Fibroblast of mammary gland (primary cell): ENCODE measurements around the gene MFSD12.
"Not testable (repeated sequence)": the region's sequence is repeated elsewhere in the genome, so short reads cannot be mapped to it uniquely, and the experiment has no call there.

ENCODE experiments used
- DNase-seq: peaks from one replicate; pipeline ENCODE4 v3.0.0-alpha.2; 2010; ENCODE audit warnings: low read depth
- H3K4me3 ChIP-seq: 2 replicates; pipeline ENCODE4 v1.5.1; 2011; ENCODE audit warnings: low read depth, mild to moderate bottlenecking, low read length, moderate library complexity; ENCODE audit not compliant: control insufficient read depth
- CTCF ChIP-seq: conservative IDR thresholded peaks from 2 replicates; pipeline ENCODE4 v1.5.1; 2011; ENCODE audit warnings: low read depth, low read length, inconsistent platforms; ENCODE audit not compliant: control insufficient read depth, insufficient read depth

Gene MFSD12

GRCh38 chr19:3570606-3571011 lies 13.2 kb upstream of the MFSD12 start:
- no peak for TF ChIP-seq CTCF
- no peak for DNase-seq
- no peak overlapping the region for H3K4me3 ChIP-seq

GRCh38 chr19:3570042-3570441 lies 12.7 kb upstream of the MFSD12 start:
- not testable (repeated sequence) for DNase-seq, H3K4me3 ChIP-seq

- no peak overlapping the region for H3K4me3 ChIP-seq
- TF ChIP-seq CTCF = no peak
- DNase-seq = no peak
Measured at GRCh38 chr19:3565139-3565538, 7.8 kb upstream of the MFSD12 start.

- H3K4me3 ChIP-seq = no peak overlapping the region
- DNase-seq = no peak
- TF ChIP-seq CTCF = no peak
Measured at GRCh38 chr19:3563709-3564524, 6.5 kb upstream of the MFSD12 start.

GRCh38 chr19:3556978-3557460 lies 367 bp downstream of the MFSD12 start:
- H3K4me3 ChIP-seq = peak overlapping the region; percentile 72
- no peak for DNase-seq
- TF ChIP-seq CTCF = no peak

DNA sequence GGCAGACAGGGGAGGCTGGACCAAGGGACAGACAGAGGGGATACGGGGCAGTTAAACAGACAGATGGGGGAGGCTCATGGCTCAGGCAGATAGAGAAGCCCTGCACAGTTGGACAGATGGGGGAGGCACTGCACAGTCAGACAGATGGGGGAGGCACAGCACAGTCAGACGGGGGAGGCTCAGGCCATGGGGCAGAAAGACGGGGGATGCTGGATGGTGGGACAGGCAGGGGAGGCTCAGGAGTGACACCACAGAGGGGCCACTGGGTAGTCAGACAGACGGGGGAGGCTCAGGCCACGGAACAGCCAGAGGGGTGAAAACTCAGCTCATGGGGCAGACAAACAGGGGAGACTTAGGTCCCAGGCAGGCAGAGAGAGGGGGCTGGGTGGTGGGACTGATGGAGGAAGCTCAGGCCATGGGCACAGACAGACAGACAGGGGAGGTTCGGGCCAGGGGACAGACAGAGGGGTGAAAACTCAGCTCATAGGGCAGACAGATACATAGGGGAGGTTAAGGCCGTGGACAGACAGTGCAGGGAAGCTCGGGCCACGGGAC lies 886 bp downstream of the MFSD12 start:
- peak overlapping the region; percentile 72 for H3K4me3 ChIP-seq
- no peak for TF ChIP-seq CTCF
- DNase-seq = no peak

GRCh38 chr19:3555653-3556422 lies 1.5 kb downstream of the MFSD12 start:
- TF ChIP-seq CTCF = no peak
- H3K4me3 ChIP-seq = peak overlapping the region; percentile 72
- DNase-seq = no peak
